Measurements from ENCODE around the gene KRTAP5-7. TPM values are rescaled to one million over a fixed set of nuclear protein-coding genes. Genes with fewer than 3 reads are reported as not detected.
A peak's percentile ranks its signal among the peaks of the same experiment; 100 is the strongest.

KRTAP5-7 gene
- total and polyA plus RNA-seq, 2 donors from 2014 or later: 0.22 TPM; not detected in 1

DNA sequence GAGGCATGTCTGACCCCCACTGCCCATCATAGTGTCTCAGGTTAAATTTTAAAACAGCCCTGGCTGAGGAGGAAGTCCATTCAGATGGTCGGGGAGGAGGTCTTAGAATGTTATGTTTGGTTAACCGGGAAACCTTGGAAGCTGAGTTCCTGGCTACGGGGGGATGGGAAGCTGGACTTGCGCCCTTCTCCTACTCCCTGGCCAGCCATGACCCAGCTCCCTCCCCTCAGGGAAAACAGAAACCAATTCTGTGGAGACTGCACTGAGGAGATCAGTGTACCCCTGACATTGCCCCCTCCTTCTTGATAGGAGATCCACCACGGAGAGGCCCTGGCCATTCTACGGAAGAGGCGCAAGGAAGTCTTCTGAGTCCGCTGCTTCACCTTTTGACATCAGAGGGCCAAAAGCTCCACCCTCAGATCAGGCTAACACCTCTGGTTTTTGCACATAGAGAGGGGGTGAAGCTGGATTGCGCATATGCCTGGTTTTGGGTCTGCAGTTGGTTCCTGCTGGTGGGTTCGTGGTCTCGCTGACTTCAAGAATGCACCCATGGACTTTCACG, 18.4 kb downstream of the KRTAP5-7 start:
- DNase-seq (no peak), FAIRE-seq (no peak)
- Histone ChIP-seq H3K9me3 (ENCODE audit: control insufficient read depth in 2 of 3, insufficient read depth in 1 of 3, low read length in 3 of 3) (no peaks in the 10 kb centered on the region), H3K4me1 (ENCODE audit: control insufficient read depth in 2 of 3, insufficient read depth in 2 of 3, low read depth in 1 of 3, low read length in 3 of 3) (no peaks in the 10 kb centered on the region), H3K36me3 (ENCODE audit: control insufficient read depth in 2 of 3, insufficient read depth in 3 of 3, low read length in 3 of 3) (no peaks in the 10 kb centered on the region), H3K27me3 (ENCODE audit: control insufficient read depth, insufficient read depth, low read length) (no peaks in the 10 kb centered on the region), H3K27ac (ENCODE audit: low read depth in 2 of 2, low read length in 2 of 2) (no peak overlapping the region), H3K4me3 (ENCODE audit: low read length in 3 of 3) (no peak overlapping the region), H3K9ac (ENCODE audit: low read length in 3 of 3) (no peak overlapping the region)
- intact Hi-C loops (cut with DNase I): no loop called here
- no peak for TF ChIP-seq CTCF (IDR thresholded peaks at IDR 0.05; ENCODE audit: borderline replicate concordance, extremely low read depth, insufficient read depth)

DNA sequence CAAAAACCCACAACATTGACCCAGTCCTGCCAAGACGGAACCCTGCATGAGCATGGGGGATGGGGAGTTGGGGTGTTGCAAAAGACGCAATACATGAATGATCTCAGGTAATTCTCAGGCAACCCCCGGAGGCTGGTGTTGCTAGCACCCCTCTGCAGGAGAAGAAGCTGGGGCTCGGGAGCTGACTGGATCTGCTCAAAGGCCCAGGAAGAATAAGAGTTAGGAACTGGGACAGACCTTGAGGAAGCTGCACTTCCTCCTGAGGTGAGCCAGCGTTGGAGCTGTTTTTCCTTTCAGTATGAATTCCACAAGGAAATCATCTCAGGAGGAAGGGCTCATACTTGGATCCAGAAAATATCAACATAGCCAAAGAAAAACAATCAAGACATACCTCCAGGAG, 21.1 kb downstream of the KRTAP5-7 start, which contains the start of gene KRTAP5-9:
KRTAP5-9 (plus strand) TSS at position 301 of the 400 bp plus-strand sequence. CDS start 238 bp downstream, outside the sequence.
- no peak within 1 kb of the TSS for H3K27ac ChIP-seq (ENCODE audit: low read depth in 2 of 2, low read length in 2 of 2)
- DNase-seq (peak in 1 of 5 donors; percentile 26), FAIRE-seq (no peak)
- H3K36me3 ChIP-seq (ENCODE audit: control insufficient read depth in 2 of 3, insufficient read depth in 3 of 3, low read length in 3 of 3): no peaks in the 10 kb centered on the region
- no peaks in the 10 kb centered on the region for H3K9me3 ChIP-seq (ENCODE audit: control insufficient read depth in 2 of 3, insufficient read depth in 1 of 3, low read length in 3 of 3)
- H3K9ac ChIP-seq (ENCODE audit: low read length in 3 of 3): no peak within 1 kb of the TSS
- TF ChIP-seq CTCF (IDR thresholded peaks at IDR 0.05; ENCODE audit: borderline replicate concordance, extremely low read depth, insufficient read depth): no peak
- no peaks in the 10 kb centered on the region for H3K27me3 ChIP-seq (ENCODE audit: control insufficient read depth, insufficient read depth, low read length)
- no peaks in the 10 kb centered on the region for H3K4me1 ChIP-seq (ENCODE audit: control insufficient read depth in 2 of 3, insufficient read depth in 2 of 3, low read depth in 1 of 3, low read length in 3 of 3)
- intact Hi-C loops (cut with DNase I): no loop called here
- H3K4me3 ChIP-seq (ENCODE audit: low read length in 3 of 3): no peak within 1 kb of the TSS

- TF ChIP-seq CTCF (IDR thresholded peaks at IDR 0.05; ENCODE audit: borderline replicate concordance, extremely low read depth, insufficient read depth): no peak
- Histone ChIP-seq H3K9me3 (ENCODE audit: control insufficient read depth in 2 of 3, insufficient read depth in 1 of 3, low read length in 3 of 3) (no peaks in the 10 kb centered on the region), H3K36me3 (ENCODE audit: control insufficient read depth in 2 of 3, insufficient read depth in 3 of 3, low read length in 3 of 3) (no peaks in the 10 kb centered on the region), H3K4me1 (ENCODE audit: control insufficient read depth in 2 of 3, insufficient read depth in 2 of 3, low read depth in 1 of 3, low read length in 3 of 3) (no peaks in the 10 kb centered on the region), H3K9ac (ENCODE audit: low read length in 3 of 3) (no peak overlapping the region), H3K27me3 (ENCODE audit: control insufficient read depth, insufficient read depth, low read length) (no peaks in the 10 kb centered on the region), H3K4me3 (ENCODE audit: low read length in 3 of 3) (no peak overlapping the region), H3K27ac (ENCODE audit: low read depth in 2 of 2, low read length in 2 of 2) (no peak overlapping the region)
- FAIRE-seq (no peak), DNase-seq (peak in 1 of 5 donors; percentile 47)
- intact Hi-C loops (cut with DNase I): no loop called here
Measured at GRCh38 chr11:71548716-71549151, 21.7 kb downstream of the KRTAP5-7 start.

DNA sequence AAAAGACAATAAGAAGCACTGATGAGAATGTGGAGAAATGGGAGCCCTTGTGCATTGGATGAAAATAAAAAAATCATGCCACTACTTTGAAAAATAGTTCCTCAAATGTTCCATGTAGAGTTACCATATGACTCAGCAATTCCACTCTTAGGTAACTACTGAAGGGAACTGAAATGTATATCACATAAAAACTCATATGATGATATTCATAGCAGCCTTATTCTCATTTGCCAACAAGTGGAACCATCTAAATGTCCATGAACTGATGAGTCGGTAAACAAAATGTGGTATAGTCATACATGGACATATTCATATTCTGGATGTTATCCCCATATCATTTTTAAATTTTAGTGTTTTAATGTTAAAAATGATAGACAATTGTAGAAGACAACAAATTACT, 24.6 kb downstream of the KRTAP5-7 start:
- Histone ChIP-seq H3K9ac (ENCODE audit: low read length in 3 of 3) (no peak overlapping the region), H3K36me3 (ENCODE audit: control insufficient read depth in 2 of 3, insufficient read depth in 3 of 3, low read length in 3 of 3) (no peaks in the 10 kb centered on the region), H3K27ac (ENCODE audit: low read depth in 2 of 2, low read length in 2 of 2) (no peak overlapping the region), H3K4me1 (ENCODE audit: control insufficient read depth in 2 of 3, insufficient read depth in 2 of 3, low read depth in 1 of 3, low read length in 3 of 3) (no peaks in the 10 kb centered on the region), H3K27me3 (ENCODE audit: control insufficient read depth, insufficient read depth, low read length) (no peaks in the 10 kb centered on the region), H3K4me3 (ENCODE audit: low read length in 3 of 3) (no peak overlapping the region), H3K9me3 (ENCODE audit: control insufficient read depth in 2 of 3, insufficient read depth in 1 of 3, low read length in 3 of 3) (no peaks in the 10 kb centered on the region)
- intact Hi-C loops (cut with DNase I): no loop called here
- DNase-seq: no peak
- FAIRE-seq: no peak
- no peak for TF ChIP-seq CTCF (IDR thresholded peaks at IDR 0.05; ENCODE audit: borderline replicate concordance, extremely low read depth, insufficient read depth)
